Inflammatory macrophage (primary cell): Measurements from ENCODE around the gene PLCD3.
"Not testable (repeated sequence)": the region's sequence is repeated elsewhere in the genome, so short reads cannot be mapped to it uniquely, and the experiment has no call there.

Experiments used
- DNase-seq, 2 donors: peaks; one replicate each; pipeline ENCODE4 v3.0.0-alpha.2; 2020 to 2022

Gene PLCD3

DNA sequence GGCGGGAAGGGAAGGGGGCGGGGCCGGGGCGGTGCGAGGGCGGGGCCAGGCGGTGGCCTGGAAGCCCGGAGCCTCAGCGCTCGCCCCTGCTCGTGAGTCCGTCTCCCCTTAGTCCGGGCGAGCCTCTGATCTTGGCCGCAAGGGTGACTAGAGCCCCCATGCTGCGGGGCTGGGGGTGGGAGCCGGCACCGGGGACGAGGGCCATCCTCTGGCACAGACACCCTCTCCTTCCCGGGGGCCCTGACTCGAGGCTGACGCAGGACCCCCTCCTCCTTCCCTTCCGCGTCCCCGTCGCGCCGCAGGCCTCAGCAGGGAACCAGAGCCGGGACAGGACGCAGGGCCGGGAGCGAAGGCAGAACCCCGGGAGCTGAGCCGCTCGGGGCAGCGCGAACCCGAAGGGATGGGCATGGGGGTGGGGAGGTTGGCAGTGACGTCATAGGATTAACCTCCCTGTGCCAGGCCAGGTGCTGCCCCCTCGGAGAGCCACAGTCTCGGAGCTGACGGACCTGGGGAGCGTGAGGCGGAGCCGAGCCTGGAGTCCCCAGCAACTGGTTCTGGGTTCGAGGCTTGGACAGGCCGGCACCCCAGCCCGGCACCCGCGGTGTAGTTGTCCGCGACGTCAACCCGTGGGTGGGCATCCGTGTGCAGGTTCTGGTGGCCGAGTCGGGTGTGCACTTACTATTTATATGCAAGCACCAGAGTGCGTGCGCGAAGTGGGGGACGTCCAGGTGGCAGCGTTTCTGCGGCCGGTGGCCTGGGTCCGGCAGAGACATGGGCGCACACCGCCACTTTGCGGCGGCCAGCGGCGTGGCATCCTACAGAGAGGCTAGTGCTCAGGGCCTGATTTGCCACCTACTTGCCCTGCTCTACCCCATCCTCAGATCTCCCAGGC is 503 bp upstream of the PLCD3 start:
- DNase-seq = peak; percentile 60 to 77

DNA sequence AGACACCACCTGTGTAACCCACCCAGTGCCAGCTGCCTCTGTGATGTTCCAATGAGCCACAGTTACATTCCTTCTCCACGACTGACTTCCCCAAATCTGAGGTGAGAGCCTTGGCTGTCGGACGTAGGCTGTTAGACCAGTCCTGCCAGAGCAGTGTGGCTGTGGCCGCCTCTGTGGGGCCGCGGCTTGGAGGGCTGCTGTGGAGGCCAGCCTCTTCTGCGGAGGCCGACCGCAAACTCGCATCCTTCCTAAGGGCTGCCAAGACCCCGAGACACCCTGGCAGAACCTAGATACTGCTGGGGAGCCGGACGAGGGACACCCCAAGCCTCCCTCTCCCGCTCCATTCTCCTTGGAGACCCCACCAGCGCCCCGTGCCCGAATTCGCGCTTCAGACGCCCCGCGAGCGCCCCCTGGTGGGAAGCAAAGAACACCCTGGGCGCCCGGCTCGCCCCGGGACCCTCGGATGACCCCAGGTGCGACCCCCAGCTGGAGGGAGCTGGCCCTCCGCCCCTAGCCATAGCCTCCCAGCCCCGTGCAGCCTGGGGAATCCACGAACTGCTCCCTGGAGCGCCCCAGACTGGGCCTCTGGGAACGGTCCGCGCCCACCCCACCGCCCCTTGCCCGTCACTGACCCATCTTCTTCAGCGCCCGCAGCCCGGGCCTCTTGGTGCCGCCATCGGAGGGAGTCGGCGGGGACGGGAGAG is 547 bp downstream of the PLCD3 start:
- peak in 1 of 2 donors; percentile 30 for DNase-seq

DNA sequence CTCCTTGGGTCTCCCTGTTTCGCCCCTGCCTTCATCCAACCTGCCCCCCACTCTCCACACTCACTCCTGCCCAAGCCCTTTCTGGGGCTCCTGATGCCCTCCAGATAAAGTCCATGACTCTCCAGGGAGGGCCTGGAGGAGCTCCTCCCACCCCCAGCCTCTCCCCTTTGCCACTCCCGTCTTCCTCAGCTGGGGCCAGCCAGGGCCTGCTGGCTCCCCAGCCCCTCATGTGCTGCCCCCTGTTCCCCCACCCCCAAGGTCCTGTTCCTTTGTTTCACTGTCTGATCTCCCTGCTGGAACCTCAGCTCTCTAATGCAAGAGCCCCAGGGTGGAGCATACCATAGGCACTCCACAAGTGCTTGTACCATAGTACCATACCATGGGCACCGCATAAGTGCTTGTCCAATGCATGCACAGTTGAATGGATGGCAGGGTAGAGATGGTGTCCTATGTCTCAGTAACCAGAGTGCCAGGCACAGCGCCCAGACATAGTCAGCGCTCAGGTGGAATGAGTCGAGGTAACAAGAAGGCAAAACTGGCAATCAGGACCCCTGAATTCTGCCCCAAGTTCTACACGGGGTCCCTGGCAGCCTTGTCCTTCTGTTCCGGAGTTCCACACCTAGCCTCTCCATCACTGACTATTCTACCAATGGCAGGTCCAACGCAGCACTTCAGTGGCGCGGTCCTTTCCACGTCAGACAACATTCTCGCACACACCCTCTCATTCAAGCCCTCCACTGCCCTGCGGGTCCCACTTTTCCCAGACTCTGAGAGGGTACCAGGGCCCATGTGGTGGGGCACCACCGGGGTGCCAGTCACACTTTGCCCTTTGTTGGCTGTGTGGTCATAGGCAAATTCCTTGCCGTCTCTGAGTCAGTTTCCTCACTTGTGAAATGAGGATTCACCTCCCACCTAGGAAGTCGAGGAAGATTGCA is 1.4 kb downstream of the PLCD3 start:
- DNase-seq = no peak

DNA sequence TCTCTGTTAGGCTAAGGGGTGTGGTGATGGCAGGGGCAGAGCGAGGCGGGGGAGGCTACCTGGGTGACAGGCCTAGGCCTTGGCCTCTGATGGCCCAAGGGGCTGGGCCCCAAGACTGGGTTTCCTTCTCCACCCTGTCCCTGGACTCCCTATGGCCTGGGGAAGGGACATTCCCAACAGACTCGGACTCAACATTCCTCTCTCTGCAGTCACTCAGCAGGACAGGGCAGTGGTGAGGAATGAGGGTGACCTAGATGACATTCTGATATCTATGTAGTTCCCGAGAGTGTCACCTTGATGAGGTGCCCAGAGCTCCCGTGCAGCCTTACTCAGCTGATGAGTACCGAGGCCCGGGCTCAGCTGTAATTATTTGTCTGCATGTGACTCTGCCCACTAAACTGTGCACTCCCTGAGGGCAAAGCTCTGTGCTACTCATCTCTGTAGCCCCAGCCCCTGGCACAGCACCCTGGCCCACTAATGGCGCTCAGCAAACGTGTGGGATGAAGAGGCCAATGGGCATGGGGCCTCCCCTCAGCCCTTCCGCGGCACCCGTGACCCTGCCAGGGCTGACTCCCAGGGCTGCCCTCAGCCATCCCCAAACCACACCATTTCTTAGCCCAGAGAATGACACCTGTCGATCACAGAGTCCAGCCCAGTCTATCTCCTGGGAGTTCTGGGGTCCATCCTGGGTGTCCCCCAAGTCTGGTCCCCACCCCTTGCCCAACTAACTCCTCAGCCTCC is 2.2 kb downstream of the PLCD3 start:
- DNase-seq = no peak

DNA sequence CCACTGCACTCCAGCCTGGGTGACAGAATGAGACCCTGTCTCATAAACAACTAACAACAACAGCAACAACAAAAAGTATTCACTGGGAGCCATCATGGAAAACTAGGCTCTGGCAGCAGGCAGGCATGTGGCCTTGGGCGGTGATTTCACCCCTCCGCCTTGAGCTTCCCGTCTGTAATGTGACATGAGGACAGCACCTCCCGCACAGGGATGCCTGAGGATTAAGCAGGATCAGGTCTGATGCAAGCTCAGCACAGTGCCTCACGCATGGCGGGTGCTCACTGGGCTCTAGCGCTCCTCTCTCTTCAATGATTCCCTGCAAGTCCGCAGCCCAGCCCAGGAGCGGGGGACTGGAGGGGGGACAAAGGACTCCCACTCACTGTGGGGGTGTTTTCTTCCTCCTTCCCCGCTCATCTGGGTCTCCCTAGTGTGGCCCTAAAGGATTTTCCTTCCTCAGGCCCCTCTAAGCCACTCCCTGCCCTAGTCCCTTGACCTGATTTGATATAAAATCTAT is 2.8 kb downstream of the PLCD3 start:
- DNase-seq = no peak

DNA sequence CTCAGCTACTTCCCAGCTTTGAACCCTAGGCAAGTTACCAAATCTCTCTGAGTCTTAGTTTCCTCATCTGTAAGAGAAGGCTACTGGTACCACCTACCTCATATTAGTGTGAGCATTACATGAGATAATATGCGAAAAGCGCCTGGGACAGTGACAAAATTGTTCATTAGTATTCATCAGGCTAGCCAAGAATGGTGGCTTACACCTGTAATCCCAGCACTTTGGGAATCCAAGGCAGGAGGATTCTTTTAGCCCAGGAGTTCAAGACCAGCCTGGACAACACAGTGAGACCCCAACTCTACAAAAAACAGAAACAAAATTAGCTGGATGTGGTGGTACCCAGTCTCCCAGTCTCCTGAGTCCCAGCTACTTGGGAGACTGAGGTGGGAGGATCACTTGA is 3.3 kb downstream of the PLCD3 start:
- no peak for DNase-seq

DNA sequence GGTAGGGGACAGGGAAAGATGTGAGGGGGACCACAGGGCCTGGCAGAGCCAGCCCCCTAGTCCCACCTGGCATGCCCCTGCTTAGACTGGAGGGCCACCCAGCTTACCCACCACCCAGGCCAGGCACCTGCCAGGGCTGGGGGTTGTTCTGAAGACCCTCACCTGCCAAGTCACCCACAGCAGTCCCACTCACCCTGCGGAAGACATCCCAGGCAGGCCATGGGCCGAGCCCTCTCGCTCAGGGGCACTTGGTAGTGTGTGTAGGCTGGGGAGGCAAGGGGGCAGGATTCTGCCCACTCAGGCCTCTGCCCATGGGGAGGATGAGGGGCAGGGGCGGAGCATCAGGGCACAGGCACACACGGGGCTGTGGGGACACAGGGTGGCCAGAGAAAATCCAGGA is 4.0 kb downstream of the PLCD3 start:
- no peak for DNase-seq

DNA sequence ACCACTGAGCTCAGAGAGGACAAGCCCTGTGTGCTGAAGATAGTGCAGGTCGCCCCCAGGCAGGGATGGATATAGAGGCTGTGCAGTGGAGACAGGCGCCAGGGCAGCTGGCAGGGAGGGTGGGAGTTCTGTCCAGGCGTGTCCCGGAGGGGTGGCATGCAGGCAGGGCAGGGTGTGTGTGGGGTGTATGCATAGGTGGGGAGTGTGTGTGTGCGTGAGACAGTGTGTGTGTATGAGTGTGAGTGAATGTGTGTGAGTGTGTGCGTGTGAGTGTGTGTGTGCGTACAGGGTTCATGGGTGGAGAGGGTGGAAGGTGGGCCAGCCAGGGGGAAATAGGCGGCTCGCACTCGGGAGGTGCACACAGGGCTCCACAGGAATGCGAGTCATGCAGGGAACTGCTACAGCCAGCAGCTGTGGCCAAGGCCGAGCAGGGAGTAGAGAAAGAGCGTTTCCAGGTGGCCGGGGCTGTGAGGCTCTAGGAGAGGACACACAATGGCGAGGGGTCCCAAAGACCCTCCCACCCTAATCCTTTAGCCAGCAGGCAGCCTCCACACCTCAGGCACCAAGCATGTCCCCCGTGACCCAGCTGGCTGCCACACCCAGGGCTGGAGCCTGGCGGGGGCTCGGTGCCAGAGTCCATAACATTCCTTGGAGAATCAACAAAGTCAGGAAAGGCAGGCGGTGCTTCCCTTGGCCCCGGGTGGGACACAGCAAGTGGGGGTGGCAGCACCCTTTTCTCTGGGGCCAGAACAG is 4.6 kb downstream of the PLCD3 start:
- DNase-seq = no peak

DNA sequence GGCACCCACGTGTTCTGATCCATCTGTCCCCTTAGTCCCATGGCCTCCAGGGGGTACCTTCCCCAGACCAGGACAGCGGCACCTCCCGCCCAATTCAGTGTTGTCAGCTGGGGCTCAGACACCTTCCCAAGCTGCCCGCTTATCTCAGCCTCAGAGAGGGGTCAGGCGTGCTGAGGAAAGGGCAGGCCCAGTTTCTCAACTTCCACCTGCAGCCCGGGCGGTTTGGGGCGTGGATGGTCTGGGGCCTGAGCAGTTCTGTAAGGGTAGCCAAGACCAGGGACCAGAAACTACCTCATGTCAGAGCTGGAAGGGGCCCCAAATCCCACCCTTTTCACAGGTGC is 5.1 kb downstream of the PLCD3 start:
- DNase-seq = no peak

DNA sequence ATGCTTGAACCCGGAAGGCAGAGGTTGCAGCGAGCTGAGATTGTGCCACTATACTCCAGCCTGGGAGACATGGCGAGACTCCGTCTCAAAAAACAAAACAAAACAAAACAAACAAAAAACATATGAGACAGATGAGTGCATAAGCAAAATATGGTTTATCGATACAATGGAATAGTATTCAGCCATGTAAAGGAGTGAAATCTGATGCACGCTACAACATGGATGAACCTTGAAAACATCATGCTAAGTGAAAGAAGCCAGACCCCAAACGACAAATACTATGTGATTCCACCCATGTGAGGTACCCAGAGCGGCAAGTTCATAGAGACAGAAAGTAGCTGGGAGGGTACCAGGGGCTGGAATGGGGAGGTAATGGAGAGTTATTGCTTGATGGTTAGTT is 6.8 kb downstream of the PLCD3 start:
- DNase-seq = no peak

DNA sequence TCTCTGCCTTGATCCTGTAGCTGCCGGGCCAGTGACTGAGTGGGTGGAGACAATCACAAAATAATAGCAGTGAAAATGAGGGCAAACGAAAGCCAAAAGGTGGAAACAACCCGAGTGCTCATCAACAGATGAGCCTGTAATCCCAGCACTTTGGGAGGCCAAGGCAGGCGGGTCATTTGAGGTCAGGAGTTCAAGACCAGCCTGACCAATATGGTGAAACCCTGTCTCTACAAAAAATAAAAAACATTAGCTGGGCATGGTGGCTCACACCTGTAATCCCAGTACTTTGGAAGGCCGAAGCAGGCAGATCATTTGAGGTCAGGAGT is 7.6 kb downstream of the PLCD3 start:
- not testable (repeated sequence) for DNase-seq

DNA sequence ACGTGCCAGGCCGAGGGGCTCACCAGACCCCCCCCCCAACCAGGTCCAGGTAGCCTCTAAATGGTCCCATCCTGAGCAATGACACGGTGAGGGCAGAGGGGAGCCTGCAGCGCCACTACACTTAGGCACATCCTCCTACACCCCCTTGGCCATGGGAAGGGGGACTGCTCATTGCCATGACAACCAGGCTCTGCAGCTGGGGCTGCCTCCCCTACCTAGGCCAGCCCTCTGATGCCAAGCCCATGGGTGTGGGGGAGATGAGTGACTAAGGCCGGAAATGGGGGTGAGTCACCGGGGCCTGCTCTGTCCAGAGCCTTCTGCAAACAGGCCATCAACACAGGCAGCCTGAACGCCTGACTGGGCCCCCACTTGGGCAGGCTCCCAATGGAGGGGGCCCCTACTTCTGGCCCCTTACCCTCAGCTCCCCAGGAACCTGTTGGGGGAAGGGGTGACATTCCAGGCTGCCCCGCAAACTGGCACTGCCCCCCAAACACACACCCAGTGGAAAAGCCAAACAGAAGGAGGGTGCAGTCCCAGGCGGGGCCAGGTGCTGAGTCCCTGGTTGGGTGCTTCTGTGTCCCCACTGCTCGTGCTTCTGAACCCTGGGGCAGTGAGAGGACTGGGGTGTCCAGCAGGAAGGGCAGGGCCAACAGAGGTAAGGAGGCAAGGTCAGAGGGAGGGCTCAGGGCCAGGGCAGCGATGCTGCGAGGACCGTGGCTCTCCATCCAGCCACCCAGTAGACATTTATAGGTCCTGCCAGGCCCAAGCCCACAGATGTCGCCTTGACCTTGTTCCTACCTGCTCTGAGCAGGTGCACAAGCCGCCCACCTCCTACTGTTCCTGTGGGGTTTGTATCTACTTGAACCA is 8.2 kb downstream of the PLCD3 start:
- peak; percentile 67 to 78 for DNase-seq

DNA sequence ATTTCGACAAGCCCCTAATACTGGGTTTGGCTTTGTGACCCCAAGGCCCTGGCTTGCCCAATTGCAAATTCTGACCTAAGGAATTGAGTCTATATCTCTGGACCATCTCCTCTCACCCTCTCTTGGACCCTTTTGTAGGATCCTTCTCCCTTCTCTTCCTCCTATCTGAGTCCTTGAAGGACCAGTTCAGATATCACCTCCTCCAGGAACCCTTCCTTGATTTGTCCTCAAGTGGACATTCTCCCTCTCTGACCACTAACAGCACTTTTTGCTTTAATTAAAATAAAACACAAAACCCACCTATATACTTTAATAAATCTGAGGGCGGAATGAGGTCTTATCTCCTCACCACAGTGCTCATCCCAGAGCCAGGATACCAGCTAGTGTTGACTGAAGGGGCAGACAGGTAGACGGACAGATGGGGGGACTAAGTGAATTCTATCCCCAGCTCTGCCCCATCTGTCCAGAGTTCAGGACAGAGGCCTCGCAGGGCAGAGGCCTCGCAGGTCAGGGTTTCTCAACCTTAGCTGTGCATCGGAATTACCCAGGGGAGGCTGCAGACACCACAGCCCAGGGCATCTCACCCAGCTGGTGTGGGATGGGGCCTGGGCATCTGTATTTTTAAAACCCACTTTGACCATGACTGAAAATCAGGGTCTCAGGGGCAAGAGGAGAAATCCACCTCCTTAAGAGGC is 9.1 kb downstream of the PLCD3 start:
- DNase-seq = no peak

DNA sequence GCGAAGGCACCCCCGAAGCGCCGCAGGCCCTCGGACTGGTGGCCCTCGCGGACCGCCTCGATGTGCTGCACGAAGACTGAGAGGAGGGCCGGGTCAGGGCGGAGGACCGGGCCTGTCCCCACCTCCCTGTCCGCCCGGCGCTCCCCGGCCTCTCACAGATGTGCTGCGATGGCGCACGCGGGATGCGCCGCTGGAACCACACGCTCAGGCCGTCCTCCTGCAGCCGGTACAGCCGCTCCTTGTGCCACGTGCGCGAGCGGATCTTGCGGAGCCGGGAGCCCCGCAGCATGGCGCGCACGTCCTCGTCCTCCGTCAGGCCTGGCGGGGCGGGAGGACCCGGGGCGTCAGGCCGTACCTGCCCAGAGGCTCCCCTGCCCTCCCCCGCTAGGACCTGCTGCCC is 11.3 kb downstream of the PLCD3 start:
- no peak for DNase-seq

DNA sequence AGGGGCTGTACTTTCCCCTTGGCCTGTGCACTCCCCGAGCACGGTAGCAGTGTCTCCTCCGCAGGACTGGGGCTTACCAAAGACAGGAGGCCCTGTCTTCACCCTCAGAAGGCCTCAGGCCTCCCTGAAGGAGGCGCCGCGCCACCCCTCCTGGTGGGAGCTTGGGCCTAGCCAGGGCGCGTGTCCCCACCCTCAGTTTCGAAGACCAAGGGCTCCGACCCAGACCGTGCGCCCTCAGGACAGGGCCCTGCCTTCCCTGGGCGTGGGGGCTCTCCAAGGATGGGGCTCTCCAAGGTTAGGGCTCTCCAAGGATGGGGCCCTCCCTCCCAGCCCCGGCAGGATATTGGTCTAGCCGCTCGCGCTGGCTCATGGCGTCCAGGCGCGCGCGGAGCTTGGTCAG is 11.8 kb downstream of the PLCD3 start:
- no peak for DNase-seq

DNA sequence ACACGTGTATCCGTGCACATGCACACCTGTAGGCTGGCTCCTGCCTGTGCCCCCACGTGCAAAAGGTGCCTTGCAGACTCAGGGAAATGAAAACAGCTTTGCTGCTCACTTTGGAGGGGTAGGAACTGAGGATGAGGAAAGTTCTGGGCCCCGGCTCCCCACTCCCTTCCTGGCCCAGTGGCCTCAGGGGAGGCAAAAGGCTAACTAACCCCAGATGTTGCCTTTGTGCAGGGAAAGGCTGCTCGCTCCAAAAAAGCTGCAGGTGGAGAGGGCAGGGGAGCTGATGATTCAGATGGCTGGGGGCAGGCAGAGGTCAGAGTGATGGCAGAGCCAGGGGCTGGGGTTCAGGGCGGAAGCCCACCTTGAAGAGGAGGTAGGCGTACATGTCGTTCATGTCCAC is 12.4 kb downstream of the PLCD3 start:
- DNase-seq = no peak

DNA sequence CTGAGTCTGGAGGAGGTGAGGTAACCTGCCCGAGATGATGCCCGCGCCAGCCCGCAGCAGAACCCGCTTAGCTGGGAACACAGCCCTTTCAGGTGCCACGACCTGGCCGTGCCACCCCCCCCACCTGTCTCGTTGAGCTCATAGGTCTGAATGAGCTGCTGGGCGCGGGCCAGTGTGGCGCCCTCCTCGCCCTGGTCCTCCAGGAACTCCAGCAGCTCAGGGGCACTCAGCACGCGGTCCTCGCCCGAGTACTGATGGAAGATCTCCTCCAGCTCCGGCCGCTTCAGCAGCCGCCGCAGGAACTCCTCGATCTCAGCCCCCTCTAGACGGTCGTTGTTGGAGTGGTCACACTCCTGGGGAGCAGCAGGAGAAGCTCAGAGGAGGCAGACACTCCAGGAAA is 13.6 kb downstream of the PLCD3 start:
- DNase-seq = no peak

DNA sequence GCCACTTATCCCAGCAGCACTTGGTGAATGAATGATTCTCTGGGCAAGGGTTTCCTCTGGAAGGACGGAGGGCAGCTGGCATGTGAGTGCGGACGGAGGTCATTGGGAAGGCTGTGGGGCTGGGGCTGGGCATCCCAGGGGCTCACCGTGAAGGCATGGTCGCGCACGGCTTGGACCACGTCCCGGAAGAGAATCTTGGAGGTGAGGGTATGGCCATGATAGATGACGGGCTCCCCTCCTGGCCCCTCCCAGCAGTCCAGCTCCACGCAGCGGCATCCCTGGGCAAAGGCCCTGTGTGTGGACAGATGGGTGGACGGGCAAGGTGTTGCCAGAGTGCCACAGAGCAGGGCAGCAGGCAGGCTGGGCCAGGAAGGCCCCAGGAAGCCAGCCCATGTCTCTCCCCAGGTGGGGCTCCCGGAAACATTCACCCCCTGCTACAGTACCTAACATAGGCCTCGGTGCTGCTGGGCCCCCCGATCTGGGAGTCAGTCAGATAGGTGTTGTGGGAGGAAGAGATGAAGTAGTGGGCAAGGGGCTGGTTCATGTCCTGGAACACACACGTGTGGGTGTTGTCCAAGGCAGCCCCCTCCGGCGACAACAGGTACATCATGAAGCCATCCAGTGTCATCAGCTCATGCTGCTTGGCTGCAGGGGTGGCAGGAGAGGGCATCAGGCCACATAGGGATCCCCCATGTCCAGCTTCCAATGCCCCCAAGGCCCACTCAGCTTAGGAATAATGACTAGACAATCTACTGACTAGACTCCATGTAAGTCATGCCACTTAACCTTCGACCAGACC is 14.3 kb downstream of the PLCD3 start:
- DNase-seq = no peak

DNA sequence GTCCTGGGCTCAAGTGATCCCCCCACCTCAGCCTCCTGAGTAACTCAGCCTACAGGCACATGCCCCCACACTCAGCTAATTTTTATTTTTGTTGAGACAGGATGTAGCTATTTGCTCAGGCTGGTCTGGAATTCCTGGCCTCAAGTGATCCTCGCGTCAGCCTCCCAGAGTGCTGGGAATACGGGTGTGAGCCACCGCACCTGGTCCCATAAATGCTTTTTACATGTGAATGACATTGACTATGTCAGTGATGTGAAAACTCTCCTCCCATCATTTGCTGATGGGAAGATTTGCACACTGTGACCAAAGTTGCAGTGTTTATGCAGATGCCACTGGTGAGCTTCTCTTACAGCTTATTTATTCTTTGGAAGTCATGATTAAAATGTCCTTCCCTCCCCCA is 15.0 kb downstream of the PLCD3 start:
- no peak for DNase-seq
